ENCODE measurements around the gene TCF4.

The TCF4 gene

DNA sequence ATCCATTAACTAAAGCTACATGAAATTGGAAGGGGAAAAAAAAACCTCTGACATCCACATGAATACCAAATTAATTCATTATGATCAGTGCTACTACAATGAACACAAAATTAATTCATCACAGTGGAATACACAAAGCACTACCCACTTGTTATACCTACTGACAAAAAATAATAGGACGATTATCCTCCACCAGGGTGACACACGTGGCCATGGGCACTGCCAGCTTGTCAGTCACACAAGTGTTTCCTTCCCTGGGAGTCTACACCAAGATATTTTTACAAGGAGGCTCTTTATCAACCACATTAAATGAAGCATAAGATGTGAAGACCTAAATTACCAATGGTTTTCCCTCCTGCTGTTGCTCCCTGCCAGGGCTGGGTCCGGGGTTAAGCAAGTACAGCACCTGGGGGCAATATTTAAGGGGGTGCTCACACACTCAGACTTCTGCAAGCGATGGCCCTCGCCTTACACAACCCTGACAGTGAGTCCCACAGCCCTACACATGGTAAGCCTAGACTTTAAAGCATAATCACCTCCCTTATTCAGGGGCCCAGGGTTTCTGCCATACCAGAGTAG lies 90.1 kb downstream of the TCF4 start:
- no peak overlapping the region for H3K27ac ChIP-seq (ENCODE audit: low read depth, low read length)
- H3K4me3 ChIP-seq (ENCODE audit: low read depth in 1 of 2, low read length in 2 of 2) = no peak overlapping the region
- H3K4me1 ChIP-seq (ENCODE audit: control insufficient read depth in 1 of 2, insufficient read depth in 2 of 2, low read length in 2 of 2) = peaks cover 0 to 4% of the 10 kb centered on the region in 2 donors
- no peaks in the 10 kb centered on the region for H3K9me3 ChIP-seq (ENCODE audit: control insufficient read depth in 1 of 2, low read length in 2 of 2)
- no peaks in the 10 kb centered on the region for H3K36me3 ChIP-seq (ENCODE audit: control insufficient read depth in 1 of 2, insufficient read depth in 2 of 2, low read length in 2 of 2)
- H3K27me3 ChIP-seq (ENCODE audit: control insufficient read depth in 1 of 2, insufficient read depth in 2 of 2, low read length in 2 of 2) = no peaks in the 10 kb centered on the region
- no peak overlapping the region for H3K9ac ChIP-seq (ENCODE audit: low read depth in 1 of 2, low read length in 2 of 2)

DNA sequence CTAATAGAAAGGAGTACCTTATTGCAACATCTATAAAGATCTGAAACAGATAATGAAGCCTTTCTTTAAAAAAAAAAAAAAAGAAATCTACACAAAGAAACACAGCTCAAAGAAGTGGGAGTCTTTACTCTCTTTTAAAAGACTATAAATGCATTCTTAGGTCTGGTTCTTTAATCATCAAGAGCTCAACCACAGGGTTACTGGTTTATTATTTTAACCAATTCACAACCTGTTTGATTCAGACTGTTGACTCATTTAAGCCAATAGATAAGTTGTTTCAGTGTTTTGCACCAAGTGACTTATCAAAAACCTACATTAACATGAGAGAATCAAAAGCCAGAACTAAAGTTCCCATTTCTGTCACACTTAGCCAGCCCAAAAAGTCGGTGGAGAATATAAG lies 93.1 kb downstream of the TCF4 start:
- H3K4me3 ChIP-seq (ENCODE audit: low read depth in 1 of 2, low read length in 2 of 2) = no peak overlapping the region
- H3K9ac ChIP-seq (ENCODE audit: low read depth in 1 of 2, low read length in 2 of 2) = no peak overlapping the region
- no peaks in the 10 kb centered on the region for H3K9me3 ChIP-seq (ENCODE audit: control insufficient read depth in 1 of 2, low read length in 2 of 2)
- no peaks in the 10 kb centered on the region for H3K4me1 ChIP-seq (ENCODE audit: control insufficient read depth in 1 of 2, insufficient read depth in 2 of 2, low read length in 2 of 2)
- no peaks in the 10 kb centered on the region for H3K27me3 ChIP-seq (ENCODE audit: control insufficient read depth in 1 of 2, insufficient read depth in 2 of 2, low read length in 2 of 2)
- H3K27ac ChIP-seq (ENCODE audit: low read depth, low read length) = no peak overlapping the region
- no peaks in the 10 kb centered on the region for H3K36me3 ChIP-seq (ENCODE audit: control insufficient read depth in 1 of 2, insufficient read depth in 2 of 2, low read length in 2 of 2)

DNA sequence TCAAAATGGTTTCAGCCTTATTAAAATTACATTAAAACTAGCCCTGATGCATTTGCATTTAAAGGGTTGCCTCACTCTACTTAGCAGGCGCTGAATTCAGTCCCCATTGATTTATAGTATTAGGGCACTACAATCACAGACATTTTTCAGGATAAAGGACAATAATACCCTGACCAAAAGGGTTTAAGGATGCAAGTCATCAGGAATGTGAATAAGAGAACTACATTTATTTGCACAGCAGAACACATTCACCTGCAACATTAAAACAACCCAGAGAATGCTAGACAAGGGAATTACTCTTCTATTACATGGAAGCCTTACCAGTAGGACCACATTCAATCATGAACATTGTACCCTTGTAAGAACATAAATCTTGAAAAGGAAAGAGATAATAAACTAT lies 93.6 kb downstream of the TCF4 start:
- no peaks in the 10 kb centered on the region for H3K36me3 ChIP-seq (ENCODE audit: control insufficient read depth in 1 of 2, insufficient read depth in 2 of 2, low read length in 2 of 2)
- no peak overlapping the region for H3K4me3 ChIP-seq (ENCODE audit: low read depth in 1 of 2, low read length in 2 of 2)

DNA sequence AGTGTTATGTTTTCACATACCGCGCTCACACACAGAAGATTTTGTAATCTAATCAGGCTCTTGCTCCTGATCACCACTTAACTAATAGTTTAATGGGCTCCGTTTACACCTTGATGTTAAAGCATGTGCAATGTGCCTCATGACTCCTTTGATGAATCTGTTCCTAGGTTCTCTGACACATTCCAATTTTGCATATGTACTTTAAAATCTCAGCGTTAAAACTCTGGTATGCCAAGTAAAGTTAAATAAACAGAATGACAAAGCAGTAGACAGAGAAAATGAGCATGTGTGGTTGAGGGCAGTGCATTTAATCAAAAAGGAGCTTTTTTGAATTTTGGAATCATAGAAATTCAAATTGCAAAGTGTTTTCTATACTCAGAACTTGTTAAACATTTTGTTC lies 96.4 kb downstream of the TCF4 start:
- Histone ChIP-seq H3K36me3 (ENCODE audit: control insufficient read depth in 1 of 2, insufficient read depth in 2 of 2, low read length in 2 of 2) (no peaks in the 10 kb centered on the region), H3K27ac (ENCODE audit: low read depth, low read length) (no peak overlapping the region), H3K4me1 (ENCODE audit: control insufficient read depth in 1 of 2, insufficient read depth in 2 of 2, low read length in 2 of 2) (peaks cover 0 to 9% of the 10 kb centered on the region in 2 donors), H3K4me3 (ENCODE audit: low read depth in 1 of 2, low read length in 2 of 2) (no peak overlapping the region), H3K27me3 (ENCODE audit: control insufficient read depth in 1 of 2, insufficient read depth in 2 of 2, low read length in 2 of 2) (no peaks in the 10 kb centered on the region), H3K9me3 (ENCODE audit: control insufficient read depth in 1 of 2, low read length in 2 of 2) (no peaks in the 10 kb centered on the region), H3K9ac (ENCODE audit: low read depth in 1 of 2, low read length in 2 of 2) (no peak overlapping the region)

More for the DNA sequence above, 93.6 kb downstream of the TCF4 start:
- Histone ChIP-seq H3K27me3 (ENCODE audit: control insufficient read depth in 1 of 2, insufficient read depth in 2 of 2, low read length in 2 of 2) (no peaks in the 10 kb centered on the region), H3K4me1 (ENCODE audit: control insufficient read depth in 1 of 2, insufficient read depth in 2 of 2, low read length in 2 of 2) (peaks cover 0 to 4% of the 10 kb centered on the region in 2 donors), H3K9ac (ENCODE audit: low read depth in 1 of 2, low read length in 2 of 2) (no peak overlapping the region), H3K9me3 (ENCODE audit: control insufficient read depth in 1 of 2, low read length in 2 of 2) (no peaks in the 10 kb centered on the region), H3K27ac (ENCODE audit: low read depth, low read length) (no peak overlapping the region)

DNA sequence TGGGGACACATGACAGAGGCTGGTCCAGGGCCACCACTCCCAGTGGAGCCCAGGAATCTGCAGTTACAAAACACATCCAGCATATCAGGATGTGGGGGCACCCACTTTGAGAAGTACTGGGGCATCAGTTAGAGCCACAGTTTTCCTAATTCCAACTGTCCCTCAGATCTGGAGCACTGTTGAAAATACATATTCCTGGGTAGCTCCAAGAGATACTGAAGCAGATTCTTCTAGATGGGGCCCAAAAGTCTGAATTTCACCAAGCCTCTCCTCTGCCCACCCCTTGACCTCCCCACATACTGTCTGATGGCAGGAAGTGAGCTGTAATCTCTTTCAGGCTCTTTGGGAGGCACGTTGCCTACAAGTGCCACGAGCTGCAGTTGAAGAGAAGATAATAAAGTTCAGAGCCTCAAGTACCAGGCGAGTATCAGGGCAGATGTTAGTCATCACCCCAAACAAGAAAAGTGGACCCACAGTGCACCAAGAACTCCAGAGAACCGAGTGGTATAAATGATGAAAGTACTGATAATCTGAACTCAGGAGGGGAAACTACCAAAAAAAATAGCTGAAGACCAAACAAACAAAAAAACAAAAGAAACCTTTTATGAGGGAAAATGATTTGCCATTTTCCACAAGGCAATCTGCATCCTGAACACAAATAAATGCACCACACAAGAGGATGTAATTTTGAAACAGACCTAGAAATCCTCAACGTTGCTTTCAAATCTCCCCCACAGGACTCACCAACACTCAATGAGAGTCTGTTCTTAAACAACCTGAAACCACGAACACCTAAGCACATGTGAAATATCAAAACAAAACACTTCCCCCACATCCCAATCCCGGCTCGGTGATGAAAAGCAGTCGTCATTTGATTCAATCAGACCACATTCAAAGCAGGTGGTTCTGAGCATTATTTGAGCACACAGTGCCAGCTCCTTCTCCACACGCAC lies 98.7 kb downstream of the TCF4 start:
- Histone ChIP-seq H3K4me1 (ENCODE audit: control insufficient read depth in 1 of 2, insufficient read depth in 2 of 2, low read length in 2 of 2) (peaks cover 0 to 9% of the 10 kb centered on the region in 2 donors), H3K9ac (ENCODE audit: low read depth in 1 of 2, low read length in 2 of 2) (no peak overlapping the region)

DNA sequence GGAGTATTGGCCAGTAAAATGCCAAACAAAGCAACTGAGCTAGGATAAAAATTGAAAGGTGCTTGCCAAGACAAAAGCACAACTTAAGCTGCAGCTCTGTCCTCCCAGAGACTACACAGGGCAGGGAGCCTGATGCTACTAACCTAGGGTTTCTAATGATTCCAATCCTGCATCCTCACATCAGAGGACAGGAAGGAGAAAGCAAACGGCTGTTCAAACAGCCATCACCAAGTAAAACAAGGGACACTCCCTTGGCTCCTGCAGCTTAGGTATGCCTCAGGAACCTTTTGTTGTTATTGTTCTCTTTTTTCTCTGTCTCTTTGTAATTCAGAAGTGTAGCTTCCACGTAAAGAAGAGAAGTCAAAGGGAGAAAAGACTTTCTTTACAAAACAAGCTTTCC lies 99.5 kb downstream of the TCF4 start:
- no peak overlapping the region for H3K27ac ChIP-seq (ENCODE audit: low read depth, low read length)

More for the DNA sequence above, 98.7 kb downstream of the TCF4 start:
- H3K36me3 ChIP-seq (ENCODE audit: control insufficient read depth in 1 of 2, insufficient read depth in 2 of 2, low read length in 2 of 2) = no peaks in the 10 kb centered on the region
- H3K9me3 ChIP-seq (ENCODE audit: control insufficient read depth in 1 of 2, low read length in 2 of 2) = no peaks in the 10 kb centered on the region
- H3K4me3 ChIP-seq (ENCODE audit: low read depth in 1 of 2, low read length in 2 of 2) = no peak overlapping the region
- H3K27me3 ChIP-seq (ENCODE audit: control insufficient read depth in 1 of 2, insufficient read depth in 2 of 2, low read length in 2 of 2) = no peaks in the 10 kb centered on the region
- H3K27ac ChIP-seq (ENCODE audit: low read depth, low read length) = no peak overlapping the region

DNA sequence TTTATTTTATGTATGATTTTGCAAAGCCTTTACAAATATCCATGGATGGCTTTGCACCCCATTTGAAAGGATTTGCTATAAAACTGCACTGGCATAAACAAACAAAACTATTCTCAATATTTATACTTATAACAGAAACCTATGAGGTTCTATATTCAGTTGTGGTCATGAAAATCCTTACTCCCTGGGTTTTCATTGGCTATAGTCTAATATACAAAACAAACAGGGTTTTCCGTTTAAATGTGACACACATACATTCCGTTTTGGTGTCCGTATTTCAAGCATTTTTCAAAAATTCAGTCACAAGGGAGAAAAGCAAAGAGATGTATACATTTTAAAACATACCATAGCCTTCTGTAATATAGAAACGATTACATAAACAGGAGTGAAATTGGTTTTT lies 100.0 kb downstream of the TCF4 start:
- Histone ChIP-seq H3K27ac (ENCODE audit: low read depth, low read length) (no peak overlapping the region), H3K4me1 (ENCODE audit: control insufficient read depth in 1 of 2, insufficient read depth in 2 of 2, low read length in 2 of 2) (peaks cover 0 to 9% of the 10 kb centered on the region in 2 donors), H3K27me3 (ENCODE audit: control insufficient read depth in 1 of 2, insufficient read depth in 2 of 2, low read length in 2 of 2) (no peaks in the 10 kb centered on the region)

More for the DNA sequence above, 99.5 kb downstream of the TCF4 start:
- H3K4me3 ChIP-seq (ENCODE audit: low read depth in 1 of 2, low read length in 2 of 2) = no peak overlapping the region
- H3K27me3 ChIP-seq (ENCODE audit: control insufficient read depth in 1 of 2, insufficient read depth in 2 of 2, low read length in 2 of 2) = no peaks in the 10 kb centered on the region
- no peak overlapping the region for H3K9ac ChIP-seq (ENCODE audit: low read depth in 1 of 2, low read length in 2 of 2)
- no peaks in the 10 kb centered on the region for H3K36me3 ChIP-seq (ENCODE audit: control insufficient read depth in 1 of 2, insufficient read depth in 2 of 2, low read length in 2 of 2)
- H3K9me3 ChIP-seq (ENCODE audit: control insufficient read depth in 1 of 2, low read length in 2 of 2) = no peaks in the 10 kb centered on the region
- peaks cover 0 to 9% of the 10 kb centered on the region in 2 donors for H3K4me1 ChIP-seq (ENCODE audit: control insufficient read depth in 1 of 2, insufficient read depth in 2 of 2, low read length in 2 of 2)

DNA sequence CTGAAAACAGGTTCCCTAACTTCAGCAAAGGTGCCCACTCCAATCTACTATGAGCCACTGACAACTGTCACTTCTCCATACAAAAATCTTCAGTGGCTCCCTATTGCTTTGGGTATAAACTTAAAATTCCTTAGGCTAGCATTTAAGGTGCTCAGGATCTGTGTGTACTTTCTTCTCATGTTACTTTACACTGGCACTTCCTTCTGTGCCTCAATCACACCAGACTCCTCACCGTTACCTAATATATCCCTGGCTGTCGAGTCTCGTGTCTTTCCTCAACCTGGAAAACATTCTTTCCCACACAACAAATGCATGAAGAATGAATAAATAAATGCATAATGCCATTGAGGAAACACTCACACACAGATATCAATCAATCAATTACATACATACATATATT lies 101.1 kb downstream of the TCF4 start:
- Histone ChIP-seq H3K4me1 (ENCODE audit: control insufficient read depth in 1 of 2, insufficient read depth in 2 of 2, low read length in 2 of 2) (peaks cover 0 to 9% of the 10 kb centered on the region in 2 donors), H3K4me3 (ENCODE audit: low read depth in 1 of 2, low read length in 2 of 2) (no peak overlapping the region), H3K36me3 (ENCODE audit: control insufficient read depth in 1 of 2, insufficient read depth in 2 of 2, low read length in 2 of 2) (no peaks in the 10 kb centered on the region), H3K9me3 (ENCODE audit: control insufficient read depth in 1 of 2, low read length in 2 of 2) (no peaks in the 10 kb centered on the region), H3K27ac (ENCODE audit: low read depth, low read length) (no peak overlapping the region), H3K9ac (ENCODE audit: low read depth in 1 of 2, low read length in 2 of 2) (no peak overlapping the region), H3K27me3 (ENCODE audit: control insufficient read depth in 1 of 2, insufficient read depth in 2 of 2, low read length in 2 of 2) (no peaks in the 10 kb centered on the region)

More for the DNA sequence above, 100.0 kb downstream of the TCF4 start:
- Histone ChIP-seq H3K9ac (ENCODE audit: low read depth in 1 of 2, low read length in 2 of 2) (no peak overlapping the region), H3K36me3 (ENCODE audit: control insufficient read depth in 1 of 2, insufficient read depth in 2 of 2, low read length in 2 of 2) (no peaks in the 10 kb centered on the region), H3K4me3 (ENCODE audit: low read depth in 1 of 2, low read length in 2 of 2) (no peak overlapping the region), H3K9me3 (ENCODE audit: control insufficient read depth in 1 of 2, low read length in 2 of 2) (no peaks in the 10 kb centered on the region)

DNA sequence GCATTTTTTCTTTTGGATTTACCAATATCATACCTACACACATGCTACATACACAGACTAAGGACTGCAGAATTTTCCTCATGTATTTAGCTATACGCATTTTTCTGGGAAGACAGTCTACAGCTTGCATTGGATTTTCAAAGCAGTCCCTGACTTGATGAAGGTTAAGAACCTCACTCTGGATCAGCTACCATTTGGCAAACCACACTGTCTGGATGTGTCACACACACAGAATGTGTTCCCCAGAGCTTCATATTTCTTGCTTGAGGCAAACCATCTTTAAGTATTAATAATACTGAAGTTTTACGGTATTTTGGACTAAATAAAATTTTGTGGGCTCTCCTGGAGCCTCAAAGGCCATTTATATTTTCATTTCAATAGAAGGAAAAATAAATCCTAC lies 102.3 kb downstream of the TCF4 start:
- Histone ChIP-seq H3K9ac (ENCODE audit: low read depth in 1 of 2, low read length in 2 of 2) (no peak overlapping the region), H3K4me1 (ENCODE audit: control insufficient read depth in 1 of 2, insufficient read depth in 2 of 2, low read length in 2 of 2) (peaks cover 0 to 9% of the 10 kb centered on the region in 2 donors), H3K27ac (ENCODE audit: low read depth, low read length) (no peak overlapping the region), H3K36me3 (ENCODE audit: control insufficient read depth in 1 of 2, insufficient read depth in 2 of 2, low read length in 2 of 2) (no peaks in the 10 kb centered on the region), H3K9me3 (ENCODE audit: control insufficient read depth in 1 of 2, low read length in 2 of 2) (no peaks in the 10 kb centered on the region), H3K27me3 (ENCODE audit: control insufficient read depth in 1 of 2, insufficient read depth in 2 of 2, low read length in 2 of 2) (no peaks in the 10 kb centered on the region), H3K4me3 (ENCODE audit: low read depth in 1 of 2, low read length in 2 of 2) (no peak overlapping the region)

DNA sequence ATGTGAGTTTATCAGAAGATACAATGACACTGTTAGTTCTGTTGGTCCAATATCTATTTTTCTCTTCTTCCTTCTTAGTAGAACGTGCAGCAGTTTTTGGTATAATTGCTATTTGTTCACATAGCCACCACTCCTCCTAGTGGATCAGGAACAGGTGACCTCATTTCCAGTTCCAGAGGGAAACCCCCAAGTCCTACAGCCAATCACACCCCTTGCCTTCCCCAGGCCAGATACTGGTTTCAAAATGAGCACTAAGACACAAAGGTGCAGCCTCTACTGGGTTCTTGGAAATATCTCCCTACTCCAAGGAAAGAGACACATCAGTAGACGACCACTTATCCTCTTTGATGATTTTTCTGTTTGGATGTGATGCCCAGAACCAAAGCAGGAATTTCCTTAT lies 103.2 kb downstream of the TCF4 start:
- H3K36me3 ChIP-seq (ENCODE audit: control insufficient read depth in 1 of 2, insufficient read depth in 2 of 2, low read length in 2 of 2) = no peaks in the 10 kb centered on the region
- H3K4me1 ChIP-seq (ENCODE audit: control insufficient read depth in 1 of 2, insufficient read depth in 2 of 2, low read length in 2 of 2) = peaks cover 0 to 8% of the 10 kb centered on the region in 2 donors
- no peaks in the 10 kb centered on the region for H3K27me3 ChIP-seq (ENCODE audit: control insufficient read depth in 1 of 2, insufficient read depth in 2 of 2, low read length in 2 of 2)
- no peak overlapping the region for H3K4me3 ChIP-seq (ENCODE audit: low read depth in 1 of 2, low read length in 2 of 2)
- no peak overlapping the region for H3K27ac ChIP-seq (ENCODE audit: low read depth, low read length)
- H3K9ac ChIP-seq (ENCODE audit: low read depth in 1 of 2, low read length in 2 of 2) = no peak overlapping the region
- H3K9me3 ChIP-seq (ENCODE audit: control insufficient read depth in 1 of 2, low read length in 2 of 2) = no peaks in the 10 kb centered on the region

Data from duodenal mucosa (tissue), 2 donors.